Gastroesophageal sphincter (tissue), 3 donors: ENCODE data around the gene NOS1.

Source experiments
- EP300 ChIP-seq: sonication (generic); formaldehyde crosslinking; IDR thresholded peaks from one replicate; pipeline ENCODE4 v1.6.1; 2017; ENCODE audit warnings: antibody characterized with exemption, mild to moderate bottlenecking
- POLR2A ChIP-seq, 2 donors: fragments of 450-650 bp; IDR thresholded peaks; one replicate each; pipeline ENCODE4 v1.6.1; 2017; ENCODE audit warnings: antibody characterized with exemption in 2 of 2, mild to moderate bottlenecking in 2 of 2, moderate library complexity in 1 of 2
- POLR2AphosphoS5 ChIP-seq: sonication (generic); formaldehyde crosslinking; IDR thresholded peaks from one replicate; pipeline ENCODE4 v1.6.1; 2017; ENCODE audit warnings: antibody characterized with exemption
- TF ChIP-seq, protein P1 (sequence below), 4 experiments: fragments of 200-600 bp in 2 of 4; fragments of 450-650 bp in 2 of 4; sonication (generic) in 1 of 4; IDR thresholded peaks; one replicate each; pipeline ENCODE4 v1.5.1; 2017 to 2019; ENCODE audit warnings: antibody characterized with exemption in 4 of 4, mild to moderate bottlenecking in 2 of 4, moderate library complexity in 2 of 4

DNA sequence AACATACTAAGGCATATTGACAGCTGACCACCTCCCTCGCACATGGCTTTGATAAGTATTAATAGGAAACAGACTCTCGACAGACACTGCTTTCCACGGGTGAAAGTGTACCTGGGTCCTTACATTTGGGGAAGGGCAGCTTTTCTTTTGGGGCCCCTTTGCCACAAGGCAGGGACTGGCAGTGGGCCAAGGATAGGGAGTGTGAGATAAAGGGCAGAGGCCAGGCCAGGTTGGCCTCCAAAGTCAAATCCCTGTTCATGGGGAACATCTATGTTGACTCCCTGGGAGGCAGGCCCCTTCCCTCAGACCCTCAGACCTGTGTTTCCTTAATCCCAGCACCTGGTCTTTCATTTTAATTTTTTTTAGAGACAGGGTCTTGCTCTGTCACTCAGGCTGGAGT is 151.8 kb downstream of the NOS1 start:
- TF ChIP-seq POLR2AphosphoS5, result no peak
- TF ChIP-seq, protein P1, sequence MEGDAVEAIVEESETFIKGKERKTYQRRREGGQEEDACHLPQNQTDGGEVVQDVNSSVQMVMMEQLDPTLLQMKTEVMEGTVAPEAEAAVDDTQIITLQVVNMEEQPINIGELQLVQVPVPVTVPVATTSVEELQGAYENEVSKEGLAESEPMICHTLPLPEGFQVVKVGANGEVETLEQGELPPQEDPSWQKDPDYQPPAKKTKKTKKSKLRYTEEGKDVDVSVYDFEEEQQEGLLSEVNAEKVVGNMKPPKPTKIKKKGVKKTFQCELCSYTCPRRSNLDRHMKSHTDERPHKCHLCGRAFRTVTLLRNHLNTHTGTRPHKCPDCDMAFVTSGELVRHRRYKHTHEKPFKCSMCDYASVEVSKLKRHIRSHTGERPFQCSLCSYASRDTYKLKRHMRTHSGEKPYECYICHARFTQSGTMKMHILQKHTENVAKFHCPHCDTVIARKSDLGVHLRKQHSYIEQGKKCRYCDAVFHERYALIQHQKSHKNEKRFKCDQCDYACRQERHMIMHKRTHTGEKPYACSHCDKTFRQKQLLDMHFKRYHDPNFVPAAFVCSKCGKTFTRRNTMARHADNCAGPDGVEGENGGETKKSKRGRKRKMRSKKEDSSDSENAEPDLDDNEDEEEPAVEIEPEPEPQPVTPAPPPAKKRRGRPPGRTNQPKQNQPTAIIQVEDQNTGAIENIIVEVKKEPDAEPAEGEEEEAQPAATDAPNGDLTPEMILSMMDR (IDR thresholded peaks at IDR 0.05), result no peak
- TF ChIP-seq POLR2A (IDR thresholded peaks at IDR 0.05), result no peak
- TF ChIP-seq EP300, result no peak
